HG03469 (cell line): ENCODE data around the gene RBM26.
"Not testable (repeated sequence)": the region's sequence is repeated elsewhere in the genome, so short reads cannot be mapped to it uniquely, and the experiment has no call there.

ENCODE experiments used
- ATAC-seq: cut with Tn5 transposase; IDR thresholded peaks from one replicate; pipeline ENCODE4 v1.9.1; 2021; ENCODE audit warnings: mild to moderate bottlenecking, moderate library complexity, moderate number of reproducible peaks; ENCODE audit not compliant: unreplicated experiment

Gene RBM26

GRCh38 chr13:79392882-79393563 lies 13.0 kb downstream of the RBM26 start:
- peak; percentile 57 for ATAC-seq

GRCh38 chr13:79389026-79389425 lies 17.0 kb downstream of the RBM26 start:
- no peak for ATAC-seq

- no peak for ATAC-seq
These were observed 18.2 kb downstream of the RBM26 start for GRCh38 chr13:79387853-79388252.

- peak; percentile 2 for ATAC-seq
These were observed 19.8 kb downstream of the RBM26 start for GRCh38 chr13:79386125-79386826.

GRCh38 chr13:79385694-79386093 lies 20.4 kb downstream of the RBM26 start:
- peak; percentile 90 for ATAC-seq

- no peak for ATAC-seq
These were observed 21.9 kb downstream of the RBM26 start for GRCh38 chr13:79384022-79384610.

- peak; percentile 31 for ATAC-seq
These were observed 23.3 kb downstream of the RBM26 start for GRCh38 chr13:79382545-79383275.

GRCh38 chr13:79380997-79381396 lies 25.1 kb downstream of the RBM26 start:
- no peak for ATAC-seq

- ATAC-seq = no peak
These were observed 26.8 kb downstream of the RBM26 start for GRCh38 chr13:79379274-79379673.

GRCh38 chr13:79376843-79377242 lies 29.2 kb downstream of the RBM26 start:
- ATAC-seq = no peak

GRCh38 chr13:79374578-79374977 lies 31.5 kb downstream of the RBM26 start:
- ATAC-seq = no peak

- no peak for ATAC-seq
These were observed 32.1 kb downstream of the RBM26 start for GRCh38 chr13:79373916-79374315.

- no peak for ATAC-seq
These were observed 36.8 kb downstream of the RBM26 start for GRCh38 chr13:79369226-79369625.

GRCh38 chr13:79365981-79366380 lies 40.1 kb downstream of the RBM26 start:
- no peak for ATAC-seq

GRCh38 chr13:79361299-79361698 lies 44.8 kb downstream of the RBM26 start:
- no peak for ATAC-seq

- peak; percentile 48 for ATAC-seq
These were observed 46.0 kb downstream of the RBM26 start for GRCh38 chr13:79360095-79360494.

- no peak for ATAC-seq
These were observed 47.0 kb downstream of the RBM26 start for GRCh38 chr13:79359064-79359463.

- no peak for ATAC-seq
These were observed 51.8 kb downstream of the RBM26 start for GRCh38 chr13:79354285-79354684.

- ATAC-seq = no peak
These were observed 52.4 kb downstream of the RBM26 start for GRCh38 chr13:79353693-79354092.

GRCh38 chr13:79352107-79352506 lies 53.9 kb downstream of the RBM26 start:
- no peak for ATAC-seq

- not testable (repeated sequence) for ATAC-seq
These were observed 56.4 kb downstream of the RBM26 start for GRCh38 chr13:79349608-79350007.
